HUES64 (cell line): ENCODE measurements around the gene RIOK3.

ENCODE experiments used
- H3K27ac ChIP-seq: 2 replicates; pipeline ENCODE4 v1.7.0; 2013; ENCODE audit warnings: low read depth, low read length, inconsistent platforms
- H3K27me3 ChIP-seq: 2 replicates; pipeline ENCODE4 v1.6.1; 2013; ENCODE audit warnings: mild to moderate bottlenecking, low read length; ENCODE audit not compliant: insufficient read depth
- H3K36me3 ChIP-seq: 2 replicates; pipeline ENCODE4 v1.6.1; 2013; ENCODE audit warnings: mild to moderate bottlenecking, low read length; ENCODE audit not compliant: insufficient read depth
- H3K4me1 ChIP-seq: 2 replicates; pipeline ENCODE4 v1.6.1; 2013; ENCODE audit warnings: mild to moderate bottlenecking, low read length, moderate library complexity; ENCODE audit not compliant: insufficient read depth
- H3K4me3 ChIP-seq: 2 replicates; pipeline ENCODE4 v1.5.1; 2013; ENCODE audit warnings: mild to moderate bottlenecking, low read length, moderate library complexity
- H3K9ac ChIP-seq: 2 replicates; pipeline ENCODE4 v1.6.1; 2013; ENCODE audit warnings: mild to moderate bottlenecking, low read depth, low read length
- H3K9me3 ChIP-seq: 2 replicates; pipeline ENCODE4 v1.6.1; 2013; ENCODE audit warnings: low read depth, low read length; ENCODE audit not compliant: insufficient read depth
- WGBS: fragments of 150-250, 120-280 bp; methylation state at CpG from one replicate; pipeline ENCODE4 v1.1.7; 2013; ENCODE audit warnings: missing lambda C conversion rate; 5-methylcytosine and 5-hydroxymethylcytosine counted together

Gene RIOK3

GRCh38 chr18:23515911-23516546, 62.9 kb downstream of the RIOK3 start:
- Histone ChIP-seq H3K9ac (no peak overlapping the region), H3K9me3 (no peaks in the 10 kb centered on the region), H3K4me1 (no peaks in the 10 kb centered on the region), H3K4me3 (no peak overlapping the region), H3K27ac (no peak overlapping the region), H3K27me3 (no peaks in the 10 kb centered on the region), H3K36me3 (peaks cover 52% of the 10 kb centered on the region)
- 56% methylated on average over 17 of the region's 17 CpGs for WGBS

GRCh38 chr18:23519734-23520133, 66.6 kb downstream of the RIOK3 start:
- Histone ChIP-seq H3K9me3 (no peaks in the 10 kb centered on the region), H3K27me3 (no peaks in the 10 kb centered on the region), H3K27ac (no peak overlapping the region), H3K4me3 (no peak overlapping the region), H3K9ac (no peak overlapping the region), H3K36me3 (peaks cover 78% of the 10 kb centered on the region), H3K4me1 (no peaks in the 10 kb centered on the region)
- 75% methylated on average over 3 of the region's 4 CpGs for whole genome bisulfite sequencing

GRCh38 chr18:23521271-23521670, 68.2 kb downstream of the RIOK3 start:
- H3K36me3 ChIP-seq = peaks cover 83% of the 10 kb centered on the region

GRCh38 chr18:23521907-23522306, 68.8 kb downstream of the RIOK3 start:
- Histone ChIP-seq H3K36me3 (peaks cover 85% of the 10 kb centered on the region), H3K27me3 (no peaks in the 10 kb centered on the region), H3K27ac (no peak overlapping the region), H3K9ac (no peak overlapping the region), H3K9me3 (no peaks in the 10 kb centered on the region), H3K4me1 (no peaks in the 10 kb centered on the region), H3K4me3 (no peak overlapping the region)
- WGBS = 96% methylated on average over 7 of the region's 7 CpGs

More at GRCh38 chr18:23521271-23521670, 68.2 kb downstream of the RIOK3 start:
- Histone ChIP-seq H3K4me1 (no peaks in the 10 kb centered on the region), H3K27me3 (no peaks in the 10 kb centered on the region), H3K9me3 (no peaks in the 10 kb centered on the region), H3K9ac (no peak overlapping the region), H3K4me3 (no peak overlapping the region), H3K27ac (no peak overlapping the region)
- 90% methylated on average over 6 of the region's 7 CpGs for WGBS

DNA sequence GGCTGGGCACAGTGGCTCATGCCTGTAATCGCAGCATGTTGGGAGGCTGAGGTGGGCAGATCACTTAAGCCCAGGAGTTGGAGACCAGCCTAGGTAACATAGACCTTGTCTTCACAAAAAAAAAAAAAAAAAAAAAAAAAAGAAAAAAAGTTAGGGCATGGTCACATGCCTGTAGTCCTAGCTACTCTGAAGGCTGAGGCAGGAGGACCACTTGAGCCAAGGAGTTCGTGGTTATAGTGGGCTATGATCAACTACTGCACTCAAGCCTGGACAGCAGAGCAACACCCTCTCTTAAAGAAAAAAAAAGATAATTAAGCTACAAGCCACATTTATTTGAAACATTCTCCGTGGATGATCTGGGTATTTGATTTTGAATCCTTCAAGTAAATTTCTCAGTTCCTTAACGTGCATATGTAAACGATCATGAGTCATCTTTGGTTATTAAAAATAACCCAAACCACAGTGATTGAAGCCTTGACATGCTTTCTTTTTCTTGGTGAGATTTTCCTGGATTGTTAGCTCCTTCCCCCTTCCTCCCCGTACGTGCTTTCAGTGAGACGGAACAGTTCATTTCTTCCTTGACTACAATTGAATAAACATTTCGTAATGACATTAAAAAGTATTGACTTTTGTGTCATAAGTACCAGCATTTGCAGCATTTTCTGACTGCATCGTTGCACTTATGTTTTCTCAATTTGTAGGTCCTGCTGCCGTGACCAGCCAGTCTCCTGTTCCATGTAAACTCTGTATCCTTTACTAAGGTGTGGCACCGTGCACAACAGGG, 70.5 kb downstream of the RIOK3 start:
- Histone ChIP-seq H3K27me3 (no peaks in the 10 kb centered on the region), H3K36me3 (peaks cover 88% of the 10 kb centered on the region), H3K4me3 (no peak overlapping the region), H3K9ac (no peak overlapping the region), H3K27ac (no peak overlapping the region), H3K9me3 (no peaks in the 10 kb centered on the region), H3K4me1 (no peaks in the 10 kb centered on the region)
- WGBS = 93% methylated on average over 12 of the region's 12 CpGs

- no peak overlapping the region for H3K27ac ChIP-seq
- no peaks in the 10 kb centered on the region for H3K27me3 ChIP-seq
- H3K4me1 ChIP-seq = no peaks in the 10 kb centered on the region
- H3K4me3 ChIP-seq = no peak overlapping the region
- no peak overlapping the region for H3K9ac ChIP-seq
- H3K9me3 ChIP-seq = no peaks in the 10 kb centered on the region
- WGBS = 94% methylated on average over 12 of the region's 14 CpGs
- H3K36me3 ChIP-seq = peaks cover 88% of the 10 kb centered on the region
Measured at GRCh38 chr18:23524213-23524707, 71.2 kb downstream of the RIOK3 start.

DNA sequence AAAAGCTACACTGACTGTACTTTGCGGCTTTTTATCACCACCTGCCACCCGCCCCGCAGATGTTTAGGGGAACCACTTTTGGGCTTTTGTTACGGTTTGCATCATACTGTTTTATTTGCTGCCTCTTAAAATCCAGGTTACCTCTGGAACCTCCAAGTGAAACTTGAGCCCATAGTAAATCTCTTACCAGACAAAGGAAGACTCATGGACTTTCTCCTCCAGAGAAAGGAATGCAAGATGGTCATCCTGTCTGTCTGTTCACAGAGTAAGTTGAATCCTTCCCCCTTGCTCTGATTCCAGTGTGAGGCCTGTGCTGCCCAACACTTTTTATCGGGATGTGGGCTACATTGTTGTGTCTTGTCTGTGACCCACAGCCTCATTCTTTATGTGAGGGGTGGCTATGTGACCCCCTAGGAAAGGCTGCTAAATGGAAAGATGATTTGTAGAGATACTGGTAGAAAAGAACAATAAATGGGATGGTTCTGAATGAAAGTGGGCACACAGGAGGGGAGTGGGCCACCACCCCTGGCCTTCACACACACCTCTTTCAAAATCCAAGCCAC, 73.5 kb downstream of the RIOK3 start:
- WGBS = 94% methylated on average over 5 of the region's 5 CpGs
- no peaks in the 10 kb centered on the region for H3K9me3 ChIP-seq
- H3K9ac ChIP-seq = no peak overlapping the region
- no peaks in the 10 kb centered on the region for H3K4me1 ChIP-seq
- no peaks in the 10 kb centered on the region for H3K27me3 ChIP-seq
- no peak overlapping the region for H3K4me3 ChIP-seq
- no peak overlapping the region for H3K27ac ChIP-seq
- H3K36me3 ChIP-seq = peaks cover 89% of the 10 kb centered on the region

DNA sequence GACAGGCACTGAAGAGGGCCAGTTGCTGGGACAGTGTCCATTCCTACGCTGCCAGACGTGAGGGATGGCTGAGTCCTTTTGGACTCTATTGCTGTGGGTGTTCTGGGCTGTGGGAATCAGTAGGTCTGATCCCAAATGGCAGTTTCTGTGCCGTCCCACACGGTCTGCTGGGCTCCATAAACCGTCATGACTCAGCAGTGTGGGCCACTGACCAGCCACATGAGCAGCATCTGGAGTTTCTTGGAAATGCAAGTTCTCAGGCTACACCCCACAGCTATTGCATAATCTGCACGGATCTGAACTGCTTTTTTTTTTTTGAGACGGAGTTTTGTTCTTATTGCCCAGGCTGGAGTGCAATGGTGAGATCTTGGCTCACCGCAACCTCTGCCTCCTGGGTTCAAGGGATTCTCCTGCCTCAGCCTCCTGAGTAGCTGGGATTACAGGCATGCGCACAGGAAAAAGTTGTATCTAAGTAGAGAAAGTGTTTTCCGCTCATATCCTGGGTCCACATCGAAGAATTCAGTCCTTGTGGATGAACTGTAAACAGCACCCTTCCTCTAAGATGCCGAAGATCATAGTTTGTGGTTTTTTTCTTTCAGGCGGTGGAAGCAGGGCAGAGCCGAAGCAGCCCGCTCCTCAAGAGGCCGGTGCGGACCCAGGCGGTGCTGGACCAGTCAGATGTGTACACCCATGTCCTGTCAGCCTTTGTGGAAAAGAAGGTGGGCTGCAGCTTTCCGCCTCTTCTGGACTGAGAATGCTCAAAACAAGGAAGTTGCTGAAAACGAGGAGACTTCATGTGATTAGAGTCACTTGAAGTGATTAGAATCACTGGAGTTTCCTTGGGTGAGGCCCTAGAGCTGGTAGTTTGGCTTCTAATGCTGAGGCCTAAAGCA, 75.7 kb downstream of the RIOK3 start:
- H3K36me3 ChIP-seq = peaks cover 91% of the 10 kb centered on the region
- H3K9ac ChIP-seq = no peak overlapping the region

DNA sequence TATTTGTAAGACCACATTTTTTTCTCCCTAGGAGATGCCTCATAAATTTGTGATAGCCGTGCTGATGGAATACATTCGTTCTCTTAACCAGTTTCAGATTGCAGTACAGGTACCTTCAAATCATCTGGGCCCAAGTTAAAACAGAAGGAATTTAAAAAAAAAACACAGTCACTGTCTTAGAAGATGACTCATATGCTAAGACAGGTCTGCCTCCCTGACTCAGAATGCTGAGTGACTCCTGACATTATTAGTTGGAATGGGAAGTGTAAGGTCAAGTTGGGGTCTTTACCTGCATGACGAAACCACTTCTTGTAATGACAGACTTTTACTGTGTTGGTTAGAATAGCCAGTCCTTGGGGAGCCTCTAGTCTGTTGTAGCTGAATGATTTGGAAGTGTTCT, 76.5 kb downstream of the RIOK3 start:
- Histone ChIP-seq H3K9me3 (no peaks in the 10 kb centered on the region), H3K4me3 (no peak overlapping the region), H3K36me3 (peaks cover 91% of the 10 kb centered on the region), H3K9ac (no peak overlapping the region), H3K27me3 (no peaks in the 10 kb centered on the region), H3K27ac (no peak overlapping the region), H3K4me1 (no peaks in the 10 kb centered on the region)
- 93% methylated on average over 3 of the region's 3 CpGs for WGBS

More for the DNA sequence above, 75.7 kb downstream of the RIOK3 start:
- Histone ChIP-seq H3K4me1 (no peaks in the 10 kb centered on the region), H3K4me3 (no peak overlapping the region), H3K9me3 (no peaks in the 10 kb centered on the region), H3K27me3 (no peaks in the 10 kb centered on the region), H3K27ac (no peak overlapping the region)
- WGBS = 94% methylated on average over 20 of the region's 20 CpGs

DNA sequence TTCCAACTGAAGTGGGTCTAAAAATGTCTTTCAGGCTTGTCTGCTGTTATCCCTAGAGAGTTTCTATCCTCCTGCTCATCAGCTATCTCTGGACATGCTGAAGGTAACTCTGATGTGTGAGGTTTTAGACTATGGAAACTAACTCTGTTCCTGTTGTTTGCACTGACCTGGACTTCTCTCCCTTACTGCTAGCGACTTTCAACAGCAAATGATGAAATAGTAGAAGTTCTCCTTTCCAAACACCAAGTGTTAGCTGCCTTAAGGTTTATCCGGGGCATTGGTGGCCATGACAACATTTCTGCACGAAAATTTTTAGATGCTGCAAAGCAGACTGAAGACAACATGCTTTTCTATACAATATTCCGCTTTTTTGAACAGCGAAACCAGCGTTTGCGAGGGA, 77.1 kb downstream of the RIOK3 start:
- 97% methylated on average over 7 of the region's 7 CpGs for WGBS
- H3K4me1 ChIP-seq = no peaks in the 10 kb centered on the region
- no peak overlapping the region for H3K27ac ChIP-seq
- peaks cover 96% of the 10 kb centered on the region for H3K36me3 ChIP-seq
- no peak overlapping the region for H3K9ac ChIP-seq
- H3K4me3 ChIP-seq = no peak overlapping the region
- no peaks in the 10 kb centered on the region for H3K9me3 ChIP-seq
- no peaks in the 10 kb centered on the region for H3K27me3 ChIP-seq
